ENCODE results near the gene SLC7A5. TPM values are rescaled to one million over a fixed set of nuclear protein-coding genes. Genes with fewer than 3 reads are reported as not detected.

Gene SLC7A5
- polyA plus RNA-seq, 1 donor from 2014 or later: 3.9 TPM

DNA sequence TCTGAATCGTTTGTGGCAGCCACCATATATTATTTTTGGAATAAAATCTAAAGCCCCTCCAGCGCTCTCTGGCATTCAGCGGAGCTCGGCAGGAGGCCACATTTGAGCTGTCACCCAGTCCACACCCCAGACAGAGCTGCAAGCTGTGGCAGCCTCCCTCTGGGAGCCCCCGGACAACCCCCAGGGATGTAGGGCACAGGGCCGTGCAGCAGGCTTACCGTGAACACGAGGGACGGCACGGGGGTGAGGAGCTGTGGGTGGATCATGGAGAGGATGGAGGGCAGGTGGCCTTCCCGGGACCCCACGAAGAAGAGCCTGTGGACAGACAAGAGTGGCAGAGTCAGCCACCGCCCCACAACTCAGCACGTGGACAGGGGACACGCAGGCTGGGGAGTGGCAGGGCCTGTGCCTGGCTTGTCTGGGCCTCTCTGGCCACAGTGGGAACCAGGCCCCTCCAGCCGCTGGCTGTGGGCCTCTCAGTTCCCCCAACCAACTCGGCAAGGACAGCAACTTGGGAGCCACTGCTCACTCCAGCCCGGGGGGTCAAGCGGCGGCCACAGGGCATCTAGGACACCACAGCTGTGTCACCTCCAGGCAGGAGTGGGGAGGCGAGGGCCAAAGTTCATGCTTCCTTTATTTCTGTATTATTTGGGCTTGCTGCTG, 31.5 kb downstream of the SLC7A5 start:
- no peaks in the 10 kb centered on the region for H4K20me1 ChIP-seq (ENCODE audit: insufficient read depth)
- H3K36me3 ChIP-seq (ENCODE audit: insufficient read depth, low read length): no peaks in the 10 kb centered on the region
- H3K79me2 ChIP-seq (replicated peaks; ENCODE audit: insufficient read depth, low read length): no peaks in the 10 kb centered on the region

DNA sequence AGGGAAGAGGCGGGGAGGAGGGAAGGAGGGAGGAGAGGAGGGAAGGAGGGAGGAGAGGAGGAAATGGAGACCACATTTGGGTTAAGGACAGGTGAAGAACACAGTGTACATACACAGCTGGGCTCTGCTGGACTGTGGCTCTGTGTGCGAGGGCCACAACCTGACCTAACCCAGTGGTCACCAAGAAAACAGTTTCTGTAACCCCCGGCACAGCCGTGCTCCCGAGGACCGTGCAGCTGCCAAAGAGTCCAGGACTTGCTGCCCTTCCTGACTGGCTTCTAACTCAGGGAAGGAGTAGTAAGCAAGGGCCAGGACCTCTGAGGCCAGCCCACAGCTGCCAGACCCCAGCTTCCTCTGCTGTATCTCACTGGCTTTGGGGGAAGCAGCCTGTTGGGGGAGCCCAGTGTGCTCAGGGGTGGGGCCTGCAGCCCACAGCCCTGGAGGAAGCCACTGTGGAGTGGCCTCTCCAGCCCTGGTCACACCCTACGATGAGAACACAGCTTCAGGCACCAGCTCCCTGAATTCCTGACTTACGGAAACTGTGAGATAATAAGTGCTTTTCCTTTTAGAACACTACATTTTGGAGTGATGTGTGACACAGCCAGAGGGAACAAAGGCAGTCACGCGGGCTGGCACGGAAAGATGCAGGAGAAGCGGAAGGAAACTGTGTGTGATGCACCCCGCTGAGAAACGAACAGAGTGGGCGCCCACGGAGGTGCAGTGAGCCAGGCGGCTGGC, 32.3 kb downstream of the SLC7A5 start:
- Histone ChIP-seq H3F3A (ENCODE audit: insufficient read depth, low read length, poor library complexity, severe bottlenecking) (no peaks in the 10 kb centered on the region), H3K9me2 (ENCODE audit: insufficient read depth, low read length) (no peaks in the 10 kb centered on the region), H3K9ac (ENCODE audit: low read length) (no peak overlapping the region), H3K4me2 (ENCODE audit: low read length) (no peak overlapping the region), H3K4me3 (ENCODE audit: low read length) (no peak overlapping the region), H3K27me3 (ENCODE audit: insufficient read depth, low read depth, low read length) (no peaks in the 10 kb centered on the region), H4K20me1 (ENCODE audit: insufficient read depth) (no peaks in the 10 kb centered on the region), H3K79me2 (replicated peaks; ENCODE audit: insufficient read depth, low read length) (no peaks in the 10 kb centered on the region), H3K36me3 (ENCODE audit: insufficient read depth, low read length) (no peaks in the 10 kb centered on the region), H2AFZ (ENCODE audit: low read depth, low read length) (no peak overlapping the region), H3K9me3 (ENCODE audit: low read length) (no peaks in the 10 kb centered on the region), H3K27ac (ENCODE audit: low read length) (no peak overlapping the region)
- TF ChIP-seq, protein P1, sequence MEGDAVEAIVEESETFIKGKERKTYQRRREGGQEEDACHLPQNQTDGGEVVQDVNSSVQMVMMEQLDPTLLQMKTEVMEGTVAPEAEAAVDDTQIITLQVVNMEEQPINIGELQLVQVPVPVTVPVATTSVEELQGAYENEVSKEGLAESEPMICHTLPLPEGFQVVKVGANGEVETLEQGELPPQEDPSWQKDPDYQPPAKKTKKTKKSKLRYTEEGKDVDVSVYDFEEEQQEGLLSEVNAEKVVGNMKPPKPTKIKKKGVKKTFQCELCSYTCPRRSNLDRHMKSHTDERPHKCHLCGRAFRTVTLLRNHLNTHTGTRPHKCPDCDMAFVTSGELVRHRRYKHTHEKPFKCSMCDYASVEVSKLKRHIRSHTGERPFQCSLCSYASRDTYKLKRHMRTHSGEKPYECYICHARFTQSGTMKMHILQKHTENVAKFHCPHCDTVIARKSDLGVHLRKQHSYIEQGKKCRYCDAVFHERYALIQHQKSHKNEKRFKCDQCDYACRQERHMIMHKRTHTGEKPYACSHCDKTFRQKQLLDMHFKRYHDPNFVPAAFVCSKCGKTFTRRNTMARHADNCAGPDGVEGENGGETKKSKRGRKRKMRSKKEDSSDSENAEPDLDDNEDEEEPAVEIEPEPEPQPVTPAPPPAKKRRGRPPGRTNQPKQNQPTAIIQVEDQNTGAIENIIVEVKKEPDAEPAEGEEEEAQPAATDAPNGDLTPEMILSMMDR (IDR thresholded peaks at IDR 0.05; ENCODE audit: poor library complexity, severe bottlenecking): no peak
- TF ChIP-seq RAD21 (conservative IDR thresholded peaks at IDR 0.05) (no peak), SMC3 (conservative IDR thresholded peaks at IDR 0.05; ENCODE audit: poor library complexity) (no peak), EZH2 (IDR thresholded peaks at IDR 0.05; ENCODE audit: borderline replicate concordance, insufficient read depth, low read length, poor library complexity, severe bottlenecking) (no peak), EP300 (conservative IDR thresholded peaks at IDR 0.05; ENCODE audit: poor library complexity, severe bottlenecking) (no peak), TAF1 (IDR thresholded peaks at IDR 0.05; ENCODE audit: low read depth) (no peak), POLR2AphosphoS5 (IDR thresholded peaks at IDR 0.05) (no peak), MXI1 (conservative IDR thresholded peaks at IDR 0.05; ENCODE audit: poor library complexity, severe bottlenecking) (no peak)

More for the DNA sequence above, 31.5 kb downstream of the SLC7A5 start:
- H3K9ac ChIP-seq (ENCODE audit: low read length): no peak overlapping the region
- H2AFZ ChIP-seq (ENCODE audit: low read depth, low read length): no peak overlapping the region
- TF ChIP-seq MXI1 (conservative IDR thresholded peaks at IDR 0.05; ENCODE audit: poor library complexity, severe bottlenecking) (no peak), SMC3 (conservative IDR thresholded peaks at IDR 0.05; ENCODE audit: poor library complexity) (no peak), TAF1 (IDR thresholded peaks at IDR 0.05; ENCODE audit: low read depth) (no peak), EP300 (conservative IDR thresholded peaks at IDR 0.05; ENCODE audit: poor library complexity, severe bottlenecking) (no peak), POLR2AphosphoS5 (IDR thresholded peaks at IDR 0.05) (no peak), EZH2 (IDR thresholded peaks at IDR 0.05; ENCODE audit: borderline replicate concordance, insufficient read depth, low read length, poor library complexity, severe bottlenecking) (no peak), RAD21 (conservative IDR thresholded peaks at IDR 0.05) (no peak)
- TF ChIP-seq, protein P1 (IDR thresholded peaks at IDR 0.05; ENCODE audit: poor library complexity, severe bottlenecking): no peak
- TF ChIP-seq, protein P2, sequence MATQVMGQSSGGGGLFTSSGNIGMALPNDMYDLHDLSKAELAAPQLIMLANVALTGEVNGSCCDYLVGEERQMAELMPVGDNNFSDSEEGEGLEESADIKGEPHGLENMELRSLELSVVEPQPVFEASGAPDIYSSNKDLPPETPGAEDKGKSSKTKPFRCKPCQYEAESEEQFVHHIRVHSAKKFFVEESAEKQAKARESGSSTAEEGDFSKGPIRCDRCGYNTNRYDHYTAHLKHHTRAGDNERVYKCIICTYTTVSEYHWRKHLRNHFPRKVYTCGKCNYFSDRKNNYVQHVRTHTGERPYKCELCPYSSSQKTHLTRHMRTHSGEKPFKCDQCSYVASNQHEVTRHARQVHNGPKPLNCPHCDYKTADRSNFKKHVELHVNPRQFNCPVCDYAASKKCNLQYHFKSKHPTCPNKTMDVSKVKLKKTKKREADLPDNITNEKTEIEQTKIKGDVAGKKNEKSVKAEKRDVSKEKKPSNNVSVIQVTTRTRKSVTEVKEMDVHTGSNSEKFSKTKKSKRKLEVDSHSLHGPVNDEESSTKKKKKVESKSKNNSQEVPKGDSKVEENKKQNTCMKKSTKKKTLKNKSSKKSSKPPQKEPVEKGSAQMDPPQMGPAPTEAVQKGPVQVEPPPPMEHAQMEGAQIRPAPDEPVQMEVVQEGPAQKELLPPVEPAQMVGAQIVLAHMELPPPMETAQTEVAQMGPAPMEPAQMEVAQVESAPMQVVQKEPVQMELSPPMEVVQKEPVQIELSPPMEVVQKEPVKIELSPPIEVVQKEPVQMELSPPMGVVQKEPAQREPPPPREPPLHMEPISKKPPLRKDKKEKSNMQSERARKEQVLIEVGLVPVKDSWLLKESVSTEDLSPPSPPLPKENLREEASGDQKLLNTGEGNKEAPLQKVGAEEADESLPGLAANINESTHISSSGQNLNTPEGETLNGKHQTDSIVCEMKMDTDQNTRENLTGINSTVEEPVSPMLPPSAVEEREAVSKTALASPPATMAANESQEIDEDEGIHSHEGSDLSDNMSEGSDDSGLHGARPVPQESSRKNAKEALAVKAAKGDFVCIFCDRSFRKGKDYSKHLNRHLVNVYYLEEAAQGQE (IDR thresholded peaks at IDR 0.05; ENCODE audit: borderline replicate concordance): no peak
- H3K4me2 ChIP-seq (ENCODE audit: low read length): no peak overlapping the region
- H3K4me3 ChIP-seq (ENCODE audit: low read length): no peak overlapping the region
- no peak overlapping the region for H3K27ac ChIP-seq (ENCODE audit: low read length)
- no peaks in the 10 kb centered on the region for H3K9me3 ChIP-seq (ENCODE audit: low read length)
- H3F3A ChIP-seq (ENCODE audit: insufficient read depth, low read length, poor library complexity, severe bottlenecking): no peaks in the 10 kb centered on the region
- H3K27me3 ChIP-seq (ENCODE audit: insufficient read depth, low read depth, low read length): no peaks in the 10 kb centered on the region
- H3K9me2 ChIP-seq (ENCODE audit: insufficient read depth, low read length): no peaks in the 10 kb centered on the region

Measured in neural cell (in vitro differentiated cells).